ENCODE results near the gene CCDC12. TPM values are rescaled to one million over a fixed set of nuclear protein-coding genes. Genes with fewer than 3 reads are reported as not detected.

The CCDC12 gene
- total RNA-seq, 1 experiment from 2014 or later: 52.7 TPM

DNA sequence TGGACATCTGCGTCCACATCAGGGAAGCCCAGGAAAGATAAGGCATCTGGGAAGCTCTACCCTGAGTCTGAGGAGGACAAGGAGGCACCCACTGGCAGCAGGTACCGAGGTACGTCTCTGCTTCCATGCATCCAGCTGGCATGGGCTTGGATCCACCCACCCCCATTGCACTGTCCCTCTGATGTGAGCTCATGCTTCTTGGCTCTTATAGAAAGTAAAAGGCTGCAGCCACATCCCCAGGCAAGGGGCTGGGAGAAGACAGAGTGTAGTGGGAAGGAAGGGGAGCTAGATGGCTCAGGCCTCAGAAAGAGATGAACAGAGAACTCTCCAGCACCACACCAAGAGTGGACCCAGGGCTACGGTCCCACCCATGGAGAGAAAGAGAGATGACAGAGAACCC is 80.8 kb downstream of the CCDC12 start:
- no peaks in the 10 kb centered on the region for H3K36me3 ChIP-seq (ENCODE audit: control insufficient read depth, insufficient read depth, low read length)
- intact Hi-C loops (cut with micrococcal nuclease; ENCODE audit: unreplicated experiment): loop anchor here (1.0 to 10.0 kb wide), 5 partner anchors 29 to 411 kb away; no protein-coding TSS in a partner anchor
- H3K4me1 ChIP-seq: peaks cover 9% of the 10 kb centered on the region; the same call in 1 of the 2 replicates
- no TSS peak for BruUV-seq (replicated peaks)
- Mint-ChIP-seq H3K9me3 (ENCODE audit: unreplicated experiment) (no peaks in the 10 kb centered on the region), H3K36me3 (ENCODE audit: insufficient read depth, unreplicated experiment) (no peaks in the 10 kb centered on the region), H3K4me3 (ENCODE audit: unreplicated experiment) (no peak overlapping the region), H3K27me3 (ENCODE audit: insufficient read depth, unreplicated experiment) (no peaks in the 10 kb centered on the region), H3K27ac (ENCODE audit: unreplicated experiment) (no peak overlapping the region), H3K4me1 (ENCODE audit: low read depth, unreplicated experiment) (peaks cover 7% of the 10 kb centered on the region)
- POLR2A ChIA-PET: interaction anchor here (0.6 kb wide), 1 partner anchor 196 kb away, joined by 3 read pairs; no protein-coding TSS in a partner anchor
- H3K9me3 ChIP-seq: no peaks in the 10 kb centered on the region
- H3K4me3 ChIP-seq (ENCODE audit: low read depth, low read length): no peak overlapping the region
- no peak for TF ChIP-seq CTCF (IDR thresholded peaks at IDR 0.05; ENCODE audit: insufficient read depth in 1 of 2, low read depth in 1 of 2, low read length in 1 of 2, severe bottlenecking in 1 of 2, unreplicated experiment in 1 of 2)
- no peak for DNase-seq
- no peaks in the 10 kb centered on the region for H3K27me3 ChIP-seq (replicated peaks; ENCODE audit: control insufficient read depth, insufficient read depth, low read length)
- CTCF ChIA-PET: interaction anchor here (1.0 to 2.1 kb wide), 5 partner anchors 9 to 189 kb away, joined by 3 to 19 read pairs (median 12); no protein-coding TSS in a partner anchor

GRCh38 chr3:46895204-46895660 is 81.3 kb downstream of the CCDC12 start:
- CTCF ChIA-PET: interaction anchor here (0.6 to 2.1 kb wide), 14 partner anchors 9 to 407 kb away, joined by 3 to 19 read pairs (median 4); no protein-coding TSS in a partner anchor
- intact Hi-C loops (cut with micrococcal nuclease; ENCODE audit: unreplicated experiment): loop anchor here (1.0 to 10.0 kb wide), 5 partner anchors 29 to 410 kb away; no protein-coding TSS in a partner anchor

DNA sequence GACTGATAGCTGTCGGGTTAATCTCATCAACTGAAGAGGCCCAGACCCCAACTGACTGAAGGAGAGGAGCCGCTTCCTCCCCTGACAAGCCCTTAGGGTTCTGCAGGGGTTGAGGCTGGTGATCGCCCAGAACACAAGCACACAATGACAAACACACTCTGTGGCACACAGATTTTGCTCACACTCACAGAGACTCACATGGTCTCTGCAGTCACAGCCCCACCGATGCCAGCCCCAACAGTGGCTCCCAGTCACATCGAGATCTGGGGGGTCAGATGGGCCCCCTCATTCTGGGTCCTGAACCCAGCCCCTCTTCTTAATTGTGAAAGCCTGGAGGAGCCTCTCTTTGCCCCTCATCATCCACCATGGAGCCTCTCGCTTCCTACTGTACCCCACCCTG is 82.3 kb downstream of the CCDC12 start:
- no peaks in the 10 kb centered on the region for H3K27me3 ChIP-seq (replicated peaks; ENCODE audit: control insufficient read depth, insufficient read depth, low read length)
- no peak for TF ChIP-seq CTCF (IDR thresholded peaks at IDR 0.05; ENCODE audit: insufficient read depth in 1 of 2, low read depth in 1 of 2, low read length in 1 of 2, severe bottlenecking in 1 of 2, unreplicated experiment in 1 of 2)
- POLR2A ChIA-PET: no interaction called here

More at GRCh38 chr3:46895204-46895660, 81.3 kb downstream of the CCDC12 start:
- H3K27me3 Mint-ChIP-seq (ENCODE audit: insufficient read depth, unreplicated experiment): no peaks in the 10 kb centered on the region
- H3K4me3 Mint-ChIP-seq (ENCODE audit: unreplicated experiment): no peak overlapping the region
- Histone ChIP-seq H3K36me3 (ENCODE audit: control insufficient read depth, insufficient read depth, low read length) (no peaks in the 10 kb centered on the region), H3K27me3 (replicated peaks; ENCODE audit: control insufficient read depth, insufficient read depth, low read length) (no peaks in the 10 kb centered on the region), H3K4me3 (ENCODE audit: low read depth, low read length) (no peak overlapping the region), H3K9me3 (no peaks in the 10 kb centered on the region), H3K4me1 (peaks cover 9% of the 10 kb centered on the region; the same call in 1 of the 2 replicates)
- POLR2A ChIA-PET: interaction anchor here (0.6 kb wide), 1 partner anchor 195 kb away, joined by 3 read pairs; no protein-coding TSS in a partner anchor
- peak; percentile 90 to 95 for TF ChIP-seq CTCF (IDR thresholded peaks at IDR 0.05; ENCODE audit: insufficient read depth in 1 of 2, low read depth in 1 of 2, low read length in 1 of 2, severe bottlenecking in 1 of 2, unreplicated experiment in 1 of 2)
- no TSS peak for BruUV-seq (replicated peaks)
- H3K27ac Mint-ChIP-seq (ENCODE audit: unreplicated experiment): no peak overlapping the region
- no peaks in the 10 kb centered on the region for H3K36me3 Mint-ChIP-seq (ENCODE audit: insufficient read depth, unreplicated experiment)
- DNase-seq: peak; percentile 75 to 88
- no peaks in the 10 kb centered on the region for H3K9me3 Mint-ChIP-seq (ENCODE audit: unreplicated experiment)
- peaks cover 7% of the 10 kb centered on the region for H3K4me1 Mint-ChIP-seq (ENCODE audit: low read depth, unreplicated experiment)

More for the DNA sequence above, 82.3 kb downstream of the CCDC12 start:
- intact Hi-C loops (cut with micrococcal nuclease; ENCODE audit: unreplicated experiment): loop anchor here (10.0 kb wide), 2 partner anchors 299 to 409 kb away; no protein-coding TSS in a partner anchor
- Histone ChIP-seq H3K36me3 (ENCODE audit: control insufficient read depth, insufficient read depth, low read length) (no peaks in the 10 kb centered on the region), H3K4me3 (ENCODE audit: low read depth, low read length) (no peak overlapping the region), H3K4me1 (peaks cover 9% of the 10 kb centered on the region; the same call in 1 of the 2 replicates), H3K9me3 (no peaks in the 10 kb centered on the region)
- BruUV-seq (replicated peaks): no TSS peak
- CTCF ChIA-PET: interaction anchor here (0.6 to 2.1 kb wide), 5 partner anchors 26 to 199 kb away, joined by 3 to 19 read pairs (median 12); no protein-coding TSS in a partner anchor
- Mint-ChIP-seq H3K9me3 (ENCODE audit: unreplicated experiment) (no peaks in the 10 kb centered on the region), H3K4me1 (ENCODE audit: low read depth, unreplicated experiment) (peaks cover 7% of the 10 kb centered on the region), H3K27me3 (ENCODE audit: insufficient read depth, unreplicated experiment) (no peaks in the 10 kb centered on the region), H3K36me3 (ENCODE audit: insufficient read depth, unreplicated experiment) (no peaks in the 10 kb centered on the region), H3K27ac (ENCODE audit: unreplicated experiment) (no peak overlapping the region), H3K4me3 (ENCODE audit: unreplicated experiment) (no peak overlapping the region)
- no peak for DNase-seq
